Epidermal melanocyte (primary cell): ENCODE measurements around the gene NT5C1B.

ENCODE experiments used
- DNase-seq: peaks from one replicate; pipeline ENCODE4 v3.0.0; 2011; ENCODE audit warnings: low spot score; ENCODE audit not compliant: insufficient read length

NT5C1B gene

GRCh38 chr2:18551169-18551568 is 38.2 kb downstream of the NT5C1B start:
- no peak for DNase-seq

- DNase-seq = no peak
Observed at GRCh38 chr2:18550433-18550832, 38.9 kb downstream of the NT5C1B start.

GRCh38 chr2:18549083-18549482 is 40.3 kb downstream of the NT5C1B start:
- DNase-seq = no peak

- DNase-seq = no peak
Observed at GRCh38 chr2:18548621-18549020, 40.7 kb downstream of the NT5C1B start.

GRCh38 chr2:18546567-18546966 is 42.8 kb downstream of the NT5C1B start:
- no peak for DNase-seq

- no peak for DNase-seq
Observed at GRCh38 chr2:18545384-18545783, 44.0 kb downstream of the NT5C1B start.

- no peak for DNase-seq
Observed at GRCh38 chr2:18544171-18544570, 45.2 kb downstream of the NT5C1B start.

GRCh38 chr2:18540872-18541271 is 48.5 kb downstream of the NT5C1B start:
- no peak for DNase-seq

GRCh38 chr2:18536697-18537096 is 52.7 kb downstream of the NT5C1B start:
- DNase-seq = no peak

- DNase-seq = no peak
Observed at GRCh38 chr2:18536100-18536499, 53.3 kb downstream of the NT5C1B start.

GRCh38 chr2:18531194-18531593 is 58.2 kb downstream of the NT5C1B start:
- DNase-seq = no peak

- DNase-seq = no peak
Observed at GRCh38 chr2:18527822-18528221, 61.5 kb downstream of the NT5C1B start.

GRCh38 chr2:18527326-18527725 is 62.0 kb downstream of the NT5C1B start:
- no peak for DNase-seq

GRCh38 chr2:18526429-18526828 is 62.9 kb downstream of the NT5C1B start:
- no peak for DNase-seq

GRCh38 chr2:18525852-18526251 is 63.5 kb downstream of the NT5C1B start:
- DNase-seq = no peak

GRCh38 chr2:18525236-18525635 is 64.1 kb downstream of the NT5C1B start:
- DNase-seq = no peak

- no peak for DNase-seq
Observed at GRCh38 chr2:18522484-18523146, 66.8 kb downstream of the NT5C1B start.

GRCh38 chr2:18520451-18521425 is 68.6 kb downstream of the NT5C1B start:
- peak; percentile 47 for DNase-seq

GRCh38 chr2:18519914-18520450 is 69.4 kb downstream of the NT5C1B start:
- no peak for DNase-seq

- no peak for DNase-seq
Observed at GRCh38 chr2:18518116-18519111, 71.0 kb downstream of the NT5C1B start.

- DNase-seq = no peak
Observed at GRCh38 chr2:18517386-18517785, 72.0 kb downstream of the NT5C1B start.
